Measurements from ENCODE around the gene ATP8A1. TPM values are rescaled to one million over a fixed set of nuclear protein-coding genes. Genes with fewer than 3 reads are reported as not detected.

The ATP8A1 gene
- total and polyA plus RNA-seq, 2 of the 4 experiments (the other 2 are of a cell fraction): 0.12 to 0.36 TPM

GRCh38 chr4:42417550-42417949 is 239.4 kb downstream of the ATP8A1 start:
- H3K36me3 ChIP-seq (ENCODE audit: control insufficient read depth, insufficient read depth, low read length): no peaks in the 10 kb centered on the region
- H3K4me3 ChIP-seq (ENCODE audit: insufficient read depth, low read depth, low read length): no peak overlapping the region
- ATAC-seq (ENCODE audit: low read depth) (peak; percentile 42; the same call in 1 of the 2 replicates), DNase-seq (peak; percentile 43)
- H3K9me1 ChIP-seq (ENCODE audit: insufficient read depth, low read length): peaks cover 6% of the 10 kb centered on the region
- no peak overlapping the region for H2AK5ac ChIP-seq (ENCODE audit: low read depth, low read length)
- no peak overlapping the region for H4K8ac ChIP-seq (ENCODE audit: low read depth in 2 of 2, low read length in 2 of 2)
- dilution Hi-C loops (cut with HindIII; ENCODE audit: low sequenced_read_pairs, unreplicated experiment) (no loop called here), intact Hi-C loops (cut with micrococcal nuclease) (loop anchor here (10.0 kb wide), 1 partner anchor 67 kb away; no protein-coding TSS in a partner anchor), in situ Hi-C loops (cut with MboI; ENCODE audit: low sequenced_read_pairs) (no loop called here)
- no peaks in the 10 kb centered on the region for H3K27me3 ChIP-seq (ENCODE audit: control insufficient read depth, insufficient read depth, low read length)
- H2BK20ac ChIP-seq (ENCODE audit: low read depth, low read length): peak overlapping the region; percentile 92; the same call in 1 of the 2 replicates
- H3K4me1 ChIP-seq (ENCODE audit: control insufficient read depth, insufficient read depth, low read length): peaks cover 7% of the 10 kb centered on the region
- peak overlapping the region; percentile 8; the same call in 1 of the 2 replicates for H3K56ac ChIP-seq (ENCODE audit: extremely low read depth, insufficient read depth, low read length)
- no CpG with 5 or more reads among the region's 3 CpGs for WGBS, 2 experiments (ENCODE audit: extremely low coverage in 2 of 2, insufficient read length in 1 of 2)
- H4K5ac ChIP-seq (ENCODE audit: low read depth, low read length): no peak overlapping the region; the same call in 1 of the 2 replicates
- TF ChIP-seq NFE2L2 (IDR thresholded peaks at IDR 0.05; ENCODE audit: low read depth, low read length) (no peak), BHLHE40 (IDR thresholded peaks at IDR 0.05; ENCODE audit: low read depth, low read length) (no peak; the same call in 1 of the 2 replicates), RFX5 (IDR thresholded peaks at IDR 0.05; ENCODE audit: low read depth, low read length) (no peak), RCOR1 (IDR thresholded peaks at IDR 0.05; ENCODE audit: insufficient replicate concordance, low read length) (no peak), CTCF (conservative IDR thresholded peaks at IDR 0.05; ENCODE audit: low read depth, low read length) (no peak), USF2 (IDR thresholded peaks at IDR 0.05; ENCODE audit: low read depth, low read length) (no peak), CEBPB (IDR thresholded peaks at IDR 0.05; ENCODE audit: low read depth, low read length) (no peak), SMC3 (IDR thresholded peaks at IDR 0.05; ENCODE audit: low read depth, low read length) (no peak), POLR2A (IDR thresholded peaks at IDR 0.05; ENCODE audit: low read depth, low read length) (no peak), MAFK (IDR thresholded peaks at IDR 0.05; ENCODE audit: low read depth, low read length) (no peak), RAD21 (IDR thresholded peaks at IDR 0.05; ENCODE audit: low read length) (no peak)
- no peak overlapping the region for H3K9ac ChIP-seq (ENCODE audit: low read depth, low read length)
- BruUV-seq (replicated peaks): no TSS peak
- H3K18ac ChIP-seq (ENCODE audit: low read depth, low read length): peak overlapping the region; percentile 20
- H4K91ac ChIP-seq (ENCODE audit: insufficient read depth, low read depth, low read length): no peak overlapping the region
- H2AK9ac ChIP-seq (replicated peaks; ENCODE audit: low read depth, low read length, poor library complexity): no peak overlapping the region
- 0 out of 2 replicates have a peak overlapping the region, but pooled peaks have one; percentile 64 for H3K14ac ChIP-seq (replicated peaks; ENCODE audit: low read depth, low read length)
- ChIA-PET POLR2A (ENCODE audit: unreplicated experiment) (no interaction called here), CTCF (interaction anchor here (0.6 kb wide), 1 partner anchor 43 kb away, joined by 3 read pairs; no protein-coding TSS in a partner anchor)
- H3K4me2 ChIP-seq (ENCODE audit: low read depth, low read length): peak overlapping the region; percentile 16; the same call in 1 of the 2 replicates
- peak overlapping the region; percentile 84 for H2BK5ac ChIP-seq (ENCODE audit: low read depth, low read length, poor library complexity, severe bottlenecking)
- peak overlapping the region; percentile 82; the same call in 1 of the 2 replicates for H2BK120ac ChIP-seq (ENCODE audit: low read depth, low read length)
- no peak overlapping the region for H3K23ac ChIP-seq (ENCODE audit: low read depth, low read length)
- H3K4ac ChIP-seq (ENCODE audit: low read depth, low read length): peak overlapping the region; percentile 91; the same call in 1 of the 2 replicates
- no peak overlapping the region for H2AFZ ChIP-seq (replicated peaks; ENCODE audit: low read length, poor library complexity)
- H2BK15ac ChIP-seq (ENCODE audit: low read depth, low read length): peak overlapping the region; percentile 6; the same call in 1 of the 3 replicates
- H3K79me1 ChIP-seq (ENCODE audit: low read depth in 1 of 2, low read length in 2 of 2): no peaks in the 10 kb centered on the region
- no peaks in the 10 kb centered on the region for H4K20me1 ChIP-seq (ENCODE audit: insufficient read depth, low read length)
- peak overlapping the region; percentile 83; the same call in 1 of the 2 replicates for H3K27ac ChIP-seq (ENCODE audit: insufficient read depth, low read length)
- no peaks in the 10 kb centered on the region for H3K9me3 ChIP-seq (ENCODE audit: control insufficient read depth, insufficient read depth, low read length)

All from IMR-90 (cell line).